Sigmoid colon (tissue), 4 donors: ENCODE results near the gene ADCY5.

Experiments
- CTCF ChIP-seq, 4 experiments: fragments of 450-650 bp in 3 of 4; fragments of 200-600 bp in 1 of 4; IDR thresholded peaks; one replicate each; pipeline ENCODE4 v1.5.1; 2016 to 2019; ENCODE audit warnings: antibody characterized with exemption in 4 of 4, mild to moderate bottlenecking in 3 of 4, moderate library complexity in 2 of 4
- EP300 ChIP-seq, 4 donors: sonication (generic); formaldehyde crosslinking; IDR thresholded peaks; one replicate each; pipeline ENCODE4 v1.6.1; 2017; ENCODE audit warnings: antibody characterized with exemption in 4 of 4
- POLR2A ChIP-seq, 2 donors: fragments of 450-650 bp; IDR thresholded peaks; one replicate each; pipeline ENCODE4 v1.6.1; 2016; ENCODE audit warnings: antibody characterized with exemption in 2 of 2, mild to moderate bottlenecking in 2 of 2, moderate library complexity in 2 of 2

- TF ChIP-seq EP300 (IDR thresholded peaks at IDR 0.05) (no peak), POLR2A (IDR thresholded peaks at IDR 0.05) (no peak), CTCF (IDR thresholded peaks at IDR 0.05) (no peak)
Observed at GRCh38 chr3:123283074-123283473, 165.8 kb downstream of the ADCY5 start.
